ENCODE data around the gene PHACTR3. TPM values are rescaled to one million over a fixed set of nuclear protein-coding genes. Genes with fewer than 3 reads are reported as not detected.

Gene PHACTR3
- total RNA-seq, 2 donors from 2014 or later, result 0.86 to 24.2 TPM

GRCh38 chr20:59817406-59817805 lies 213.1 kb downstream of the PHACTR3 start:
- no peaks in the 10 kb centered on the region for H3K9me3 ChIP-seq
- no peak overlapping the region for H3K27ac ChIP-seq
- no peak for TF ChIP-seq CTCF (IDR thresholded peaks at IDR 0.05)
- peak; percentile 46 for DNase-seq (ENCODE audit: low spot score)
- H3K4me3 ChIP-seq, result no peak overlapping the region
- peaks cover 0 to 24% of the 10 kb centered on the region in 2 donors for H3K4me1 ChIP-seq
- no peaks in the 10 kb centered on the region for H3K36me3 ChIP-seq
- H3K27me3 ChIP-seq, result no peaks in the 10 kb centered on the region

GRCh38 chr20:59817846-59818615 lies 213.7 kb downstream of the PHACTR3 start:
- Histone ChIP-seq H3K36me3 (no peaks in the 10 kb centered on the region), H3K9me3 (no peaks in the 10 kb centered on the region), H3K4me3 (no peak overlapping the region), H3K27ac (no peak overlapping the region), H3K4me1 (peaks cover 0 to 31% of the 10 kb centered on the region in 2 donors), H3K27me3 (no peaks in the 10 kb centered on the region)
- peak; percentile 36 for DNase-seq (ENCODE audit: low spot score)
- no peak for TF ChIP-seq CTCF (IDR thresholded peaks at IDR 0.05)

- TF ChIP-seq CTCF (IDR thresholded peaks at IDR 0.05), result no peak
- H3K27me3 ChIP-seq, result no peaks in the 10 kb centered on the region
Measured at GRCh38 chr20:59818911-59819310, 214.6 kb downstream of the PHACTR3 start.

GRCh38 chr20:59819496-59820203 lies 215.3 kb downstream of the PHACTR3 start:
- Histone ChIP-seq H3K27ac (peak overlapping the region in 1 of 2 donors; percentile 45), H3K4me3 (no peak overlapping the region), H3K36me3 (no peaks in the 10 kb centered on the region), H3K4me1 (peaks cover 0 to 47% of the 10 kb centered on the region in 2 donors), H3K9me3 (no peaks in the 10 kb centered on the region), H3K27me3 (no peaks in the 10 kb centered on the region)
- no peak for TF ChIP-seq CTCF (IDR thresholded peaks at IDR 0.05)
- DNase-seq (ENCODE audit: low spot score), result peak; percentile 48

More at GRCh38 chr20:59818911-59819310, 214.6 kb downstream of the PHACTR3 start:
- Histone ChIP-seq H3K36me3 (no peaks in the 10 kb centered on the region), H3K4me1 (peaks cover 0 to 40% of the 10 kb centered on the region in 2 donors), H3K27ac (no peak overlapping the region), H3K9me3 (no peaks in the 10 kb centered on the region), H3K4me3 (no peak overlapping the region)
- DNase-seq (ENCODE audit: low spot score), result peak; percentile 30

- Histone ChIP-seq H3K27ac (peak overlapping the region; percentile 22 to 45), H3K27me3 (no peaks in the 10 kb centered on the region), H3K9me3 (no peaks in the 10 kb centered on the region), H3K4me3 (no peak overlapping the region), H3K36me3 (no peaks in the 10 kb centered on the region), H3K4me1 (peaks cover 0 to 55% of the 10 kb centered on the region in 2 donors)
- no peak for TF ChIP-seq CTCF (IDR thresholded peaks at IDR 0.05)
- peak; percentile 58 for DNase-seq (ENCODE audit: low spot score)
Measured at GRCh38 chr20:59820204-59821041, 216.1 kb downstream of the PHACTR3 start.

Measured in right atrium auricular region (tissue), 2 donors.